ENCODE results near the gene PGA3. TPM values are rescaled to one million over a fixed set of nuclear protein-coding genes. Genes with fewer than 3 reads are reported as not detected.
"Not testable (repeated sequence)": the region's sequence is repeated elsewhere in the genome, so short reads cannot be mapped to it uniquely, and the experiment has no call there.

PGA3 gene
- total RNA-seq, 2 experiments from 2014 or later: not detected

DNA sequence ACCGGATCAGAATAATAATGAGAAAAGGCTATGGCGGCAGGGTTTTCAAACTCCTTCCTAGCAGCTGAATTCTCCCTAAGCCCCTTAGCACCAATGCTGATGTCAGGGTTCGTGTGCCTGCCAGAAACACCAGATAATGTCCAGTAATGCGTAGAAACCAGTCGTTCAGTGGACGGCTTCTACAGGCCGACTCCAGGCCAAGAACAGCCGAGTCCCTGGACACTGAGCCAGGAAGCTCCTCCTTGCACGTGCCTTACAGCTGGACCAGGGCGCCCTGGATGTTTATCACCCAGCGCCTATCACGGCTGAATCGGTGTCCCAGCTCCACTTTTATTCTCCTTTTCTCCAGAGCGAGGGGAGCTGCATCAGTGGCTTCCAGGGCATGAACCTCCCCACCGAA lies 27.7 kb downstream of the PGA3 start:
- H4K20me1 ChIP-seq (ENCODE audit: insufficient read depth, low read length); H3K4me2 ChIP-seq (ENCODE audit: low read length); H3K9me3 ChIP-seq (ENCODE audit: low read length); DNase-seq (ENCODE audit: low spot score); intact Hi-C loops (cut with micrococcal nuclease; ENCODE audit: unreplicated experiment); CTCF ChIA-PET (ENCODE audit: unreplicated experiment); H3K9me2 ChIP-seq (ENCODE audit: insufficient read depth, low read length); POLR2A ChIA-PET; H3K4me1 ChIP-seq (ENCODE audit: insufficient read depth, low read length, poor library complexity, severe bottlenecking); BruUV-seq (replicated peaks); H3K79me2 ChIP-seq (ENCODE audit: insufficient read depth, low read depth, low read length); H3K4me3 ChIP-seq (ENCODE audit: low read depth, low read length, poor library complexity, severe bottlenecking); H2AFZ ChIP-seq (ENCODE audit: low read length); H3K27ac ChIP-seq (ENCODE audit: low read depth, low read length, poor library complexity, severe bottlenecking); H3K36me3 ChIP-seq (ENCODE audit: insufficient read depth, low read length): not testable (repeated sequence)

DNA sequence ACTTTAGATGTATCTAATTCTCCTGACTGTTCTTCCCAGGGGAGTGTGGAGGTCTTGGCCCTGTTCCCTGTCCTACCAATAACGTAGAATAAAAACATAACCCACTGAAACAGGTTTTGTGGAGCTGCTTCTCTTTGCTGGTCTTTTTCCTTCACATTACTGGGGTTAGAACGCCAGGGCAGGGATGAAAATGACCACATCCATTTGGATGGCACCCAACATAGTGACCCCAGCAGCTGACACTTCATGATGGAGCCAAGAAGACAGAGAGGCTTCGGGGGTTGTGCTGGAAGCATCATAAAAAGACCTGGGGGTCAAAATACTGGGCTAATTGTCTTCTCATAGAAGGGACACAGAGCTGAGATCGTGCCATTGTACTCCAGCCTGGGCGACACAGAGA lies 28.3 kb downstream of the PGA3 start:
- H3K9me3 ChIP-seq (ENCODE audit: low read length); BruUV-seq (replicated peaks); H3K4me2 ChIP-seq (ENCODE audit: low read length); H3K27ac ChIP-seq (ENCODE audit: low read depth, low read length, poor library complexity, severe bottlenecking); H3K9me2 ChIP-seq (ENCODE audit: insufficient read depth, low read length); H3K4me1 ChIP-seq (ENCODE audit: insufficient read depth, low read length, poor library complexity, severe bottlenecking); H4K20me1 ChIP-seq (ENCODE audit: insufficient read depth, low read length); H2AFZ ChIP-seq (ENCODE audit: low read length); CTCF ChIA-PET (ENCODE audit: unreplicated experiment); H3K4me3 ChIP-seq (ENCODE audit: low read depth, low read length, poor library complexity, severe bottlenecking); intact Hi-C loops (cut with micrococcal nuclease; ENCODE audit: unreplicated experiment); H3K36me3 ChIP-seq (ENCODE audit: insufficient read depth, low read length); DNase-seq (ENCODE audit: low spot score); POLR2A ChIA-PET; H3K79me2 ChIP-seq (ENCODE audit: insufficient read depth, low read depth, low read length): not testable (repeated sequence)

DNA sequence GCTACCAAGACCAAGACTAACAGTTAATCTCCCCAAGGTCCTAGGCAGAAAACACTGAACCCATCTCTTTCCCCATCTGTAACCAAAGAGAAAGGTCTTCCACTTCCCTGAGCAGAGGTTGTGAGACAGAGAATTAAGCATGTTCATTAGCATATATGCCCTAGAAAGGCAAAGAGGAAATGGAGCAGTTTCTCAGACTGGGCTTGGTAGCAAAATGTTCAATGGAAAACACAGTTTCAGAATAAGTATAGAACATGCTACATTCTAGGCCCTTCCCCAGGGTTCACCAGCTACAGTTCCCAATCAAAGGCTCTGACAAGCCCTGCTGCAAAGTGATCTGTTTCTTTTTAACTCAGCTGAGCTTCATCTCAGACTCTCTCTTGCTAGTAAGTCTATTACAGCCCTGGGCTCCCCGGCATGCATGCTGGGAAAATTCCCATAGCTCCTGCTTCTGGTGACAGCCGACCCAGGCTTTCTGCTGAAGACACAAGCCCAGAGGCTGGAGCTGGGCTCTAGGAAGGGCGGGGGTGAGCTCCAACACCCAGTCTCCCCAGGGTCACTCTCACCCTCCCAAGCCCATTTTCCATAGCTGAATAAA lies 29.3 kb downstream of the PGA3 start:
- H3K9me3 ChIP-seq (ENCODE audit: low read length); H3K79me2 ChIP-seq (ENCODE audit: insufficient read depth, low read depth, low read length); H3K36me3 ChIP-seq (ENCODE audit: insufficient read depth, low read length); H3K4me2 ChIP-seq (ENCODE audit: low read length); H3K9me2 ChIP-seq (ENCODE audit: insufficient read depth, low read length); intact Hi-C loops (cut with micrococcal nuclease; ENCODE audit: unreplicated experiment); H2AFZ ChIP-seq (ENCODE audit: low read length); H3K27ac ChIP-seq (ENCODE audit: low read depth, low read length, poor library complexity, severe bottlenecking); CTCF ChIA-PET (ENCODE audit: unreplicated experiment); H3K4me3 ChIP-seq (ENCODE audit: low read depth, low read length, poor library complexity, severe bottlenecking); DNase-seq (ENCODE audit: low spot score); H4K20me1 ChIP-seq (ENCODE audit: insufficient read depth, low read length); BruUV-seq (replicated peaks); H3K4me1 ChIP-seq (ENCODE audit: insufficient read depth, low read length, poor library complexity, severe bottlenecking); POLR2A ChIA-PET: not testable (repeated sequence)

DNA sequence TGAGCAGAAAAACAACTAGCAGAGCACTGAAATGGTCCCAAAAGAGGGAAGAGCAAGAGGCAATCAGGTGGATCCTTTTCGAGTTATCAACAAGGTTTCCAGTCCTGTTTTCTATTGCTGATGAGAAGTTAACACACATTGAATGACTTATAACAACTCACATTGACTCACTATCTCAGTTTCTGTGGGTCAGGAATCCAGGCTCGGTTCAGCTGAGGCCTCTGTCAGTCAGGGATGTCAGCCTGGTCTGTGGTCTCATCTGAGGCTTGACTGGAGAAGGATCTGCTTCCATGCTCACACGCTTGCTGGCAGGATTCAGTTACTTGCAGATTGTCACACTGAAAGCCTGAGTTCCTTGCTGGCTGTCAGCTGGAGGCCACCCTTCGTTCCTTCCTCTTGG lies 33.8 kb downstream of the PGA3 start:
- DNase-seq (ENCODE audit: low spot score): not testable (repeated sequence)

DNA sequence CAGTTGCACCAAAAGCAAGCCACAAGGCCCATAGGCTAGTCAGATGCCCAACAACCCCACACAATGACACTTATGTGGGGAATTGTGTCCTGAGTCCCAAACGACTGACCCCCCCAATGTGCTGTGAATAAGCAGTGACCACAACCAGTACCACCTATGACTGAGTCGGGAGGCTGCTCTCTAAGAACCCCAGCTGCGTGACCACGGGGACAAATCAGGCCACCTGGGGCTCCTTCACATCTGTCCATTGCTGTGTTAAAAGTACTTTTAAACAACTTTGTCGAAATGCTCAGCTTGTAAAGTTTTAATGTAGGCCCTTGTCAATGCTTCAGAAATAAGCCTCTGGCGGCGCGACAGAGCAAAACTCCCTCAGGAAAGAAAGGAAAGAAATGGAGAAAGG lies 37.0 kb downstream of the PGA3 start:
- CTCF ChIA-PET (ENCODE audit: unreplicated experiment); H3K4me1 ChIP-seq (ENCODE audit: insufficient read depth, low read length, poor library complexity, severe bottlenecking); H3K36me3 ChIP-seq (ENCODE audit: insufficient read depth, low read length); BruUV-seq (replicated peaks); H3K4me2 ChIP-seq (ENCODE audit: low read length); POLR2A ChIA-PET; H2AFZ ChIP-seq (ENCODE audit: low read length); H3K27ac ChIP-seq (ENCODE audit: low read depth, low read length, poor library complexity, severe bottlenecking); DNase-seq (ENCODE audit: low spot score); H4K20me1 ChIP-seq (ENCODE audit: insufficient read depth, low read length); H3K9me2 ChIP-seq (ENCODE audit: insufficient read depth, low read length); H3K4me3 ChIP-seq (ENCODE audit: low read depth, low read length, poor library complexity, severe bottlenecking); intact Hi-C loops (cut with micrococcal nuclease; ENCODE audit: unreplicated experiment); H3K79me2 ChIP-seq (ENCODE audit: insufficient read depth, low read depth, low read length); H3K9me3 ChIP-seq (ENCODE audit: low read length): not testable (repeated sequence)

More for the DNA sequence above, 33.8 kb downstream of the PGA3 start:
- H2AFZ ChIP-seq (ENCODE audit: low read length); H3K36me3 ChIP-seq (ENCODE audit: insufficient read depth, low read length); H3K4me2 ChIP-seq (ENCODE audit: low read length); H3K27ac ChIP-seq (ENCODE audit: low read depth, low read length, poor library complexity, severe bottlenecking); H3K9me3 ChIP-seq (ENCODE audit: low read length); POLR2A ChIA-PET; H3K9me2 ChIP-seq (ENCODE audit: insufficient read depth, low read length); intact Hi-C loops (cut with micrococcal nuclease; ENCODE audit: unreplicated experiment); H4K20me1 ChIP-seq (ENCODE audit: insufficient read depth, low read length); H3K4me1 ChIP-seq (ENCODE audit: insufficient read depth, low read length, poor library complexity, severe bottlenecking); H3K4me3 ChIP-seq (ENCODE audit: low read depth, low read length, poor library complexity, severe bottlenecking); BruUV-seq (replicated peaks); CTCF ChIA-PET (ENCODE audit: unreplicated experiment); H3K79me2 ChIP-seq (ENCODE audit: insufficient read depth, low read depth, low read length): not testable (repeated sequence)

DNA sequence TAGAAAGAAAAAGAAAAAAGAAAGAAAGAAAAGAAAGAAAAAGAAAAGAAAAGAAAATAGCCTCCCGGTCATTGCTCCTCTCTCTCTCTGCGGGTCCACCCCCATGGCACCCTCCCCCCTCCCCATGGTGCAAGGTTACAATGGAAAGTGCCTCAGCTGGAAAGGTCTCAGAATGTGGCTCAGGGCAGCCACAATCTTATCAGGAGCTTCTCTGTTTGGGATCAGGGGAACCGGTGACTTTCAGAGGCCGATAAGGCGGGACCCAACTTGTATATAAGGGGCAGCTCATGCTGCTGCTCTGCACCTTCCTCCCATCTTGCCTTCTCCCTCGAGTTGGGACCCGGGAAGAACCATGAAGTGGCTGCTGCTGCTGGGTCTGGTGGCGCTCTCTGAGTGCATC lies 37.6 kb downstream of the PGA3 start, which contains the start of gene PGA5:
Gene PGA5, plus strand, starts transcription at position 301 of the 400 bp plus-strand sequence. Its CDS starts 52 bp downstream, at position 353.
- H3K36me3 ChIP-seq (ENCODE audit: insufficient read depth, low read length); H3K4me1 ChIP-seq (ENCODE audit: insufficient read depth, low read length, poor library complexity, severe bottlenecking); intact Hi-C loops (cut with micrococcal nuclease; ENCODE audit: unreplicated experiment); CTCF ChIA-PET (ENCODE audit: unreplicated experiment); DNase-seq (ENCODE audit: low spot score); H3K79me2 ChIP-seq (ENCODE audit: insufficient read depth, low read depth, low read length); H3K4me3 ChIP-seq (ENCODE audit: low read depth, low read length, poor library complexity, severe bottlenecking); H3K9me3 ChIP-seq (ENCODE audit: low read length); H4K20me1 ChIP-seq (ENCODE audit: insufficient read depth, low read length); H3K9me2 ChIP-seq (ENCODE audit: insufficient read depth, low read length); H3K27ac ChIP-seq (ENCODE audit: low read depth, low read length, poor library complexity, severe bottlenecking); POLR2A ChIA-PET; BruUV-seq (replicated peaks); H3K4me2 ChIP-seq (ENCODE audit: low read length); H2AFZ ChIP-seq (ENCODE audit: low read length): not testable (repeated sequence)

GRCh38 chr11:61241526-61241925 lies 38.2 kb downstream of the PGA3 start:
- H3K4me2 ChIP-seq (ENCODE audit: low read length); H3K9me3 ChIP-seq (ENCODE audit: low read length); DNase-seq (ENCODE audit: low spot score); H3K9me2 ChIP-seq (ENCODE audit: insufficient read depth, low read length); POLR2A ChIA-PET; H3K4me3 ChIP-seq (ENCODE audit: low read depth, low read length, poor library complexity, severe bottlenecking); H2AFZ ChIP-seq (ENCODE audit: low read length); H4K20me1 ChIP-seq (ENCODE audit: insufficient read depth, low read length); H3K4me1 ChIP-seq (ENCODE audit: insufficient read depth, low read length, poor library complexity, severe bottlenecking); BruUV-seq (replicated peaks); H3K36me3 ChIP-seq (ENCODE audit: insufficient read depth, low read length); intact Hi-C loops (cut with micrococcal nuclease; ENCODE audit: unreplicated experiment); H3K79me2 ChIP-seq (ENCODE audit: insufficient read depth, low read depth, low read length); CTCF ChIA-PET (ENCODE audit: unreplicated experiment); H3K27ac ChIP-seq (ENCODE audit: low read depth, low read length, poor library complexity, severe bottlenecking): not testable (repeated sequence)

Data from OCI-LY7 (cell line).